Activated naive CD4-positive, alpha-beta T cell treated with anti-CD3 and anti-CD28 coated beads, Interleukin-2, amount 50 U/mL, for 24 hours (primary cell): ENCODE measurements around the gene NR3C1.
A peak's percentile ranks its signal among the peaks of the same experiment; 100 is the strongest.

Experiments used
- H3K27ac Mint-ChIP-seq: one replicate; pipeline ENCODE4 v1.8.0; 2021; ENCODE audit warnings: mild to moderate bottlenecking, mixed read lengths
- H3K27me3 Mint-ChIP-seq: one replicate; pipeline ENCODE4 v1.8.0; 2021; ENCODE audit warnings: mixed read lengths
- H3K36me3 Mint-ChIP-seq: one replicate; pipeline ENCODE4 v1.8.0; 2021; ENCODE audit warnings: mixed read lengths
- H3K4me1 Mint-ChIP-seq: one replicate; pipeline ENCODE4 v1.8.0; 2021; ENCODE audit warnings: mixed read lengths
- H3K4me3 Mint-ChIP-seq: one replicate; pipeline ENCODE4 v1.8.0; 2021; ENCODE audit warnings: mild to moderate bottlenecking, mixed read lengths
- H3K9me3 Mint-ChIP-seq: one replicate; pipeline ENCODE4 v1.8.0; 2021; ENCODE audit warnings: mixed read lengths

Gene NR3C1

DNA sequence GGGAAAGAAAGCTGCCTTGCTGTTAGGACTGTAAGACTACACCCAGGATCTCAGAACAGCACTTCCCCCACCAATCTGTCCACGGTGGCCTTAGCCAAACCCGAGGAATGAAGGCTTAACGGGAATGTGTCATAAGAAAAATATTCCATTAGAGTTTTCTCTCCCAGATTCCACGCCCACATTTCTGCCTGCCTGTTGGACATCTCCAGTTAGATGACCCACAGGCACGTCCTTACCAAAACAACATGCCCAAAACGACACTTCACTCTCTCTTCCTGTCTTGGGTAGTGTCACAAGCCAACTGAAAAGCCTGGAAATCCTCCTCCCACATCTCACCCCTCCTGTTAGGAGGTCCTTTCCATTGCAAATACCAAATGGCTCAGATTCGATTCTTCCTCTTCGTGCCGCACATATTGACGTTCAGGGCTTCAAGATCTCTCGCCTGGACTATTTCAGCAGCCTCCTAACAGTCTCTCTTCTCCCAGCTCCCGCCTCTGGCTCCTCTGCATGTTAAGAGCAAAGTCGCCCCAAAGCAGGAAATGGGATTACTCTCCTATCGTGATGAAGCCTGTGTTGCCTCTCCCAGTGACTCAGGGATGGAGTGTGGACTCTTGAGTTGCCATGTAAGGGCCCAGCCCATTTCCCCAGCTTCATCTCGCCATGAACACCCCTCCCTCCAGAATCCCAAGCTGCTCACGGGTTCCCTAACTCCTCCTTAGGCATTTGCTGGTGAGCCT, 159.3 kb downstream of the NR3C1 start:
- H3K27me3 Mint-ChIP-seq: no peaks in the 10 kb centered on the region
- H3K4me3 Mint-ChIP-seq: no peak overlapping the region

GRCh38 chr5:143243103-143243502, 160.4 kb downstream of the NR3C1 start:
- Mint-ChIP-seq H3K4me1 (no peaks in the 10 kb centered on the region), H3K9me3 (peaks cover 7% of the 10 kb centered on the region), H3K4me3 (no peak overlapping the region), H3K27ac (no peak overlapping the region), H3K27me3 (no peaks in the 10 kb centered on the region), H3K36me3 (peaks cover 6% of the 10 kb centered on the region)

More for the DNA sequence above, 159.3 kb downstream of the NR3C1 start:
- Mint-ChIP-seq H3K4me1 (no peaks in the 10 kb centered on the region), H3K9me3 (peaks cover 7% of the 10 kb centered on the region), H3K36me3 (peaks cover 6% of the 10 kb centered on the region), H3K27ac (no peak overlapping the region)

DNA sequence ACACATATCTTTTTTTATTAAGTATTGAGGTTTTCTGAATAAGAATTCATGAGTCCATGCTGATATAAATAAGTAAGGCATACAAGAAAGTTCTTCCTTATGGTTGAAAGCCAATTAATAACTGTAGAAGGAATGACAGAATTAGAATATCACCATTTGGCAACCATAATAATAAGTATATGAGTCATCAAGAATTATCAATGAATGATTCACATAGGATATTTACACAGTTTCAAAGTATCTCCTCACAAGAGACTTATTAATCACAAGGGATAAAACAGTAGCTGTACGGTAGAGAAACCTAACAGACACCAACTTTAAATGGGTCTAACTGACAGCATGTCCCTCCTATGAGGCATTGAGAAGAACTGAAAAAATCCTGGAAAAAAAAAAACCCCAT, 161.6 kb downstream of the NR3C1 start:
- Mint-ChIP-seq H3K4me1 (no peaks in the 10 kb centered on the region), H3K4me3 (no peak overlapping the region), H3K36me3 (peaks cover 6% of the 10 kb centered on the region), H3K27me3 (no peaks in the 10 kb centered on the region), H3K9me3 (peaks cover 7% of the 10 kb centered on the region), H3K27ac (peak overlapping the region; percentile 3)

- no peaks in the 10 kb centered on the region for H3K4me1 Mint-ChIP-seq
- no peak overlapping the region for H3K27ac Mint-ChIP-seq
- no peaks in the 10 kb centered on the region for H3K27me3 Mint-ChIP-seq
- peaks cover 3% of the 10 kb centered on the region for H3K36me3 Mint-ChIP-seq
- H3K4me3 Mint-ChIP-seq: no peak overlapping the region
- H3K9me3 Mint-ChIP-seq: peaks cover 7% of the 10 kb centered on the region
These were observed 163.5 kb downstream of the NR3C1 start for GRCh38 chr5:143239882-143240518.

DNA sequence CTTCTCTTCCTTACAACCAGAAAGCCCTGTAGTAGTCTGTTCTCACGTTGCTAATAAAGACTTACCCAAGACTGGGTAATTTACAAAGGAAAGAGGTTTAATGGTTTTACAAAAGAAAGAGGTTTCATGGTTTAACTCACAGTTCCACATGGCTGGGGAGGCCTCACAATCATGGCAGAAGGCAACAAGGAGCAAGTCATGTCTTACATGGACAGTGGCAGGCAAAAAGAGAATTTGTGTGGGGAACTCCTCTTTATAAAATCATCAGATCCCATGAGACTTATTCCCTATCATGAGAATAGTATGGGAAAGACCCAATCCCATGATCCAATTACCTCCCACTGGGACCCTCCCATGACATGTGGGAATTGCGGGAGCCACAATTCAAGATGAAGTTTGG, 164.9 kb downstream of the NR3C1 start:
- no peaks in the 10 kb centered on the region for H3K9me3 Mint-ChIP-seq
- H3K27me3 Mint-ChIP-seq: no peaks in the 10 kb centered on the region
- H3K27ac Mint-ChIP-seq: no peak overlapping the region
- peaks cover 2% of the 10 kb centered on the region for H3K36me3 Mint-ChIP-seq
- no peaks in the 10 kb centered on the region for H3K4me1 Mint-ChIP-seq
- no peak overlapping the region for H3K4me3 Mint-ChIP-seq

DNA sequence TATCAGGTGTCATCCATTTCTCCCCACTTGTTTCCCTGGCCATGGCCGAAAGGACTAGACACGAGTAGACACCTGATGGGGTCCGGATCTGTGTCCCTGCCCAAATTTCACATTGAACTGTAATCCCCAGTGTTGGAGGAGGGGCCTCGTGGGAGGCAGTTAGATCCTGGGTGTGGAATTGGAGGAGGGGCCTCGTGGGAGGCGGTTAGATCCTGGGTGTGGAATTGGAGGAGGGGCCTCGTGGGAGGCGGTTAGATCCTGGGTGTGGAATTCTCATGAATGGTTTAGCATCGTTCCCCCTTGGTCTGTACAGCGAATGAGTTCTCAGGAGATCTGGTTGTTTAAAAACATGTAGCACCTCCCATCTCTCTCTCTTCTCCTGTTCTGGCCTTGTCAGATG, 165.8 kb downstream of the NR3C1 start:
- no peaks in the 10 kb centered on the region for H3K27me3 Mint-ChIP-seq
- H3K36me3 Mint-ChIP-seq: peaks cover 3% of the 10 kb centered on the region
- H3K27ac Mint-ChIP-seq: no peak overlapping the region
- H3K4me1 Mint-ChIP-seq: no peaks in the 10 kb centered on the region
- H3K4me3 Mint-ChIP-seq: no peak overlapping the region
- H3K9me3 Mint-ChIP-seq: no peaks in the 10 kb centered on the region

GRCh38 chr5:143236682-143237081, 166.8 kb downstream of the NR3C1 start:
- H3K27ac Mint-ChIP-seq: no peak overlapping the region
- H3K27me3 Mint-ChIP-seq: peaks cover 1% of the 10 kb centered on the region
- peaks cover 3% of the 10 kb centered on the region for H3K36me3 Mint-ChIP-seq

DNA sequence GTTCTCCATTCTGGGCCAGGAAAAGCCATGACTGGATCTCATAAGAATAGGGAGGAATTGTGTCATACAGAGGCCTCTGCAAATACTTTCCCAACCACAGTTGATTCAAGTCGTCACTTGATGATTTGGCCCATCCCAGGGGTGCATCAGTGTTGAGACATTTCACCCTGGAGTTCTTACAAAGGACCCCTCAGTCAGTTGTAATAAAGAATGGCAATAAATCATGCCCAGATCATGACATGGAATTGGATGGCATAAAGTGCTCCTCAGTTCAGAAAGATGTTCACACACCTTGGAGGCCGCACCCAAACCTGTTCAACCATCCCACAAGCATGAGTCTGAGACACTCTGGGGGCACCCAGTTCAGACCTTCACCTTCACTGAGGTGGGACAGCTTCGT, 168.1 kb downstream of the NR3C1 start:
- Mint-ChIP-seq H3K27ac (no peak overlapping the region), H3K27me3 (peaks cover 1% of the 10 kb centered on the region), H3K36me3 (peaks cover 3% of the 10 kb centered on the region), H3K4me3 (no peak overlapping the region), H3K4me1 (peaks cover 7% of the 10 kb centered on the region), H3K9me3 (no peaks in the 10 kb centered on the region)

More at GRCh38 chr5:143236682-143237081, 166.8 kb downstream of the NR3C1 start:
- H3K4me1 Mint-ChIP-seq: no peaks in the 10 kb centered on the region
- H3K4me3 Mint-ChIP-seq: no peak overlapping the region
- H3K9me3 Mint-ChIP-seq: no peaks in the 10 kb centered on the region

DNA sequence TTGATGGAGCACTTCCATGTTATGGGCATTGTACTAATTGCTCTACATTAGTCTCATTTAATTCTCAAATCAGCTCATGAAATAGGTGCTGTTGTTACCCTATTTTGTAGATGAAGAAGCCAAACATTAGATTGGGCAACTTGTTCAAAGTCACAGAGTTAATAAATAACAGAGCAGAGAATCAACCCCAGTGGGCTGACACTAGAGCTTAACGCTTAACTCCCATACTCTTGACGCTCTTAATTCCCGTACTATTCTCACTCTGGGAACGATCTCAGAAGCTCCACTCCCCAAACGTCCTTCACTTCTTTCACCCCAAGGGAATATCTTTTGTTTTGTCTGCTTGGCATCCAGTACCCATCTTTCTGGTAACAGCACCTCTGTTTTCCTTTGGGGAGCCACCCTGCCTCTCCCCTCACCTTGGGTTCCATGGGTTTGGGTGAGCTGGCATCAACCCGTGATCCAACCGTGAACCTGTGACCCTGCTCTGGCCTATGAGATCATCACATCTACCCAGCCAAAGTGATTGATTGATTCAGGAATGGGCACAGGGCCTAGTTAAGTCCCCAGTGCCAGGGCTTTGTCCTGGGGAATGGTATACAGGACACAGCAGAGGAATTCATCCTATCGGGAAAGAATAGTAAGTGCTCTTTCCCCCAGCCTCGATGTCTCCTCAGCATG, 169.2 kb downstream of the NR3C1 start:
- H3K4me1 Mint-ChIP-seq: peaks cover 18% of the 10 kb centered on the region
- H3K4me3 Mint-ChIP-seq: no peak overlapping the region
- no peaks in the 10 kb centered on the region for H3K9me3 Mint-ChIP-seq
- peaks cover 3% of the 10 kb centered on the region for H3K36me3 Mint-ChIP-seq
- peaks cover 1% of the 10 kb centered on the region for H3K27me3 Mint-ChIP-seq
- no peak overlapping the region for H3K27ac Mint-ChIP-seq

- H3K4me3 Mint-ChIP-seq: no peak overlapping the region
- no peak overlapping the region for H3K27ac Mint-ChIP-seq
- H3K36me3 Mint-ChIP-seq: peaks cover 3% of the 10 kb centered on the region
- peaks cover 1% of the 10 kb centered on the region for H3K27me3 Mint-ChIP-seq
- no peaks in the 10 kb centered on the region for H3K9me3 Mint-ChIP-seq
- H3K4me1 Mint-ChIP-seq: peaks cover 23% of the 10 kb centered on the region
These were observed 170.5 kb downstream of the NR3C1 start for GRCh38 chr5:143233031-143233430.

DNA sequence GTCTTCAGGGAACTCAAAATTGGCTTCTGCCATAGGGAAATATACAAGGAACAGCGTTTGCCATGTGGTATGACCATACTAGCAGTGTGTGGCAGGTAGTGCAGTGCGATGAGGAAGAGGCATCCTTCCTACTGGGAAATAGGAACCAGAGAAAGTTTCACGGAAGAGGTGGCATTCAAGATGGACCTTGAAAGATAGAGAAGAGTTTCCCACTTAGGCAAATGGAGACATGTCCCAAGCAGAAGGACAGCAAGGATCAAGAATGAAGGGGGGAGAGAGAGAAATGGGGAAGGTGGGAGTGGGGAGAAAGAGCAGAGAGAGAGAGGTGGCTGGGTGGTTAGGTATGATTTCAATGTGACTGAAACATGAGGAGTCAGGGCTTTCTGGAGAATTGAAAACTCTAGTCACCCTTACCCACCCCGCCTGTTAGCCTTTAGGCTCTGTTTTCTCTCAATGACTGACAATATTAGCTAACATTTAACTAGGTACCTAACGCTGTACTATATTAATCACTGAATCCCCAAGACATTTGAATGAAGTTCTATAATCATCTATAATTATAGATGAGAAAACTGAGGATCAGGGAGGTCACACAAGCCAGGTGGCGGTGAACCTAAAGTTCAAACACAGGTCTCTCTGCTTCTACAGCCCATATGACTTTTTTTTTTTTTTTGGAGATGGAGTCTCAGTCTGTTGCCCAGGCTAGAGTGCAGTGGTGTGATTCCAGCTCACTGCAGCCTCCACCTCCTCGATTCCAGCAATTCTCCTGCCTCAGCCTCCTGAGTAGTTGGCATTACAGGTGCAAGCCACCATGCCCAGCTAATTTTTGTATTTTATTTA, 171.3 kb downstream of the NR3C1 start:
- H3K27ac Mint-ChIP-seq: no peak overlapping the region
- peaks cover 23% of the 10 kb centered on the region for H3K4me1 Mint-ChIP-seq
- H3K36me3 Mint-ChIP-seq: peaks cover 3% of the 10 kb centered on the region
- H3K27me3 Mint-ChIP-seq: peaks cover 1% of the 10 kb centered on the region
- H3K4me3 Mint-ChIP-seq: no peak overlapping the region
- no peaks in the 10 kb centered on the region for H3K9me3 Mint-ChIP-seq

- peaks cover 1% of the 10 kb centered on the region for H3K27me3 Mint-ChIP-seq
- H3K27ac Mint-ChIP-seq: no peak overlapping the region
- no peak overlapping the region for H3K4me3 Mint-ChIP-seq
- H3K9me3 Mint-ChIP-seq: no peaks in the 10 kb centered on the region
- H3K4me1 Mint-ChIP-seq: peaks cover 23% of the 10 kb centered on the region
- peaks cover 3% of the 10 kb centered on the region for H3K36me3 Mint-ChIP-seq
These were observed 172.1 kb downstream of the NR3C1 start for GRCh38 chr5:143231416-143231815.

GRCh38 chr5:143230676-143230996, 172.8 kb downstream of the NR3C1 start:
- Mint-ChIP-seq H3K36me3 (peaks cover 3% of the 10 kb centered on the region), H3K4me3 (no peak overlapping the region), H3K9me3 (no peaks in the 10 kb centered on the region), H3K27me3 (peaks cover 1% of the 10 kb centered on the region), H3K4me1 (peaks cover 23% of the 10 kb centered on the region), H3K27ac (no peak overlapping the region)

DNA sequence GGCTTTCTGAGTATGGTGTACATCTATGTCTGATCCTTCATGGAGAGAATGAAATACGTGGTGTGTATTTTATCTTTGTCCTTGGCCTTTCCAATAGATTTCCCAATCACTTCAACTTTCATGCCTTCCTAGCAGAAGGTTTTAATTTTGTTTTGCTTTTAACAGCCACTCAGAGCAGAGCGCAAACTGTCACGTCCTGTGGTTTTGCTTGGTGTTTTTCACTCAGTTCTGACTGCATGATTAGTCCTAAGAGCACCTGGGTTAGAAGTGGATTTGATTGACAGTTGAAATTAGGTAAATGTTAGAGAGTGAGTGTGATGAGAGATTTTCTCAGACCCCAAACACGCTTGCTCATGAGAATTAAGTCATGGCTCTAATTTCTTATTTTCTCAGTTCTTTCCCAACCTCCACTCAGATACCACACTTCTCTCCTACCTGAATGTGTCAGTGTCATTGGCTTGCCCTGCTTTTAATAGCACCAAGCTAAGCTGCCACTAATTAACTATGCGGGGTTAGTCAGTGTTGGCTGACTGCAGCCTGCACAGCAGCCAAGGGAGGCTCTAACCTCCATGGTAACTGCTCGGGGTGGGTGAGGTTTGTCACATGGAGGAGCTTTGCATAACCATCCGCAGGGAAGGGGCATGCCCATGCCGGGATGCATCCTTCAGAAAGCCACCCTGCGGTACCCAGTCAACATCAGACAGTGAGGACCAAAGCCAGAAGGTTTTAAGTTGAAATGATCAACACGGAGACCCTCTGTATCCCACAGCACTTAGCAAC, 173.4 kb downstream of the NR3C1 start:
- Mint-ChIP-seq H3K4me1 (peaks cover 23% of the 10 kb centered on the region), H3K4me3 (peak overlapping the region; percentile 15), H3K36me3 (peaks cover 3% of the 10 kb centered on the region)

GRCh38 chr5:143229426-143229895, 174.0 kb downstream of the NR3C1 start:
- Mint-ChIP-seq H3K9me3 (no peaks in the 10 kb centered on the region), H3K36me3 (peaks cover 5% of the 10 kb centered on the region), H3K27me3 (peaks cover 1% of the 10 kb centered on the region), H3K27ac (peak overlapping the region; percentile 30), H3K4me1 (peaks cover 23% of the 10 kb centered on the region), H3K4me3 (peak overlapping the region; percentile 15)

More for the DNA sequence above, 173.4 kb downstream of the NR3C1 start:
- Mint-ChIP-seq H3K9me3 (no peaks in the 10 kb centered on the region), H3K27ac (no peak overlapping the region), H3K27me3 (peaks cover 1% of the 10 kb centered on the region)
